ENCODE data around the gene MAP2K6. TPM values are rescaled to one million over a fixed set of nuclear protein-coding genes. Genes with fewer than 3 reads are reported as not detected.

Gene MAP2K6
- polyA plus RNA-seq, 4 donors = 18.2 to 27.2 (median 22.2) TPM

DNA sequence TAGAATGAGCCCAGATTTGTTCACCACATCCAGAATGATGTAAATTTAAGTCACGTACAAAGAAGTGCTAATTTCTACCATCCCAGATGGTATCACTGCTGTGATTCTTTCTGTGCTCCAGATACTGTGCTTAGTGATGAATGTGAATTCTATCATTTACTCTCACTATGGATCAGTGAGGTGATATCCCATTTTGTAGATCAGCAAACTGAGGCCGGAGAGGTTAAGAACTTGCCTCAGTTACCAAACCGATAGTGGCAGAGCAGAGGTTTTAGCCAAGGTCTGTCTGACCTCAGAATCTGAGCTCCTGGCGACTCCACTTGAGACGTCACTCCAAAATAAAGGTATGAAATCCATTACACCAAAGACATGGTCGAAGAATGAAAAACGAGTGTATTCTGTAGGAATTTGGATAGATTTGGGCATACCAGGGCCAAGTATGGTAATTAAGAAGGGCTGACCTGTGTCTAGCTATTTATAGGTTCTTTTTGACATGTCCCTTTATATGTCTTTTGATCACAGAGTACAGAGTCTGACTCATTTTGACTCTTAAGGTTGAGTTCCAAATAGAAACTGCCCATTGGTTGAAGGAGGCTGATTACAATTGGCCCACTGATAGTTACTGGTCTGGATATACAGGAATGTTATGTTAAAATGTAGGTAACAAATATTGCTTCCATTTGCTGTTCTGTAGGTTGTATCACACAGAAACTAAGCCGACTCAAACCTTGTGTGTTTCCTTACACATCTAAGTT is 10.0 kb downstream of the MAP2K6 start:
- no peak for DNase-seq (ENCODE audit: low read depth in 4 of 4, low spot score in 3 of 4)

DNA sequence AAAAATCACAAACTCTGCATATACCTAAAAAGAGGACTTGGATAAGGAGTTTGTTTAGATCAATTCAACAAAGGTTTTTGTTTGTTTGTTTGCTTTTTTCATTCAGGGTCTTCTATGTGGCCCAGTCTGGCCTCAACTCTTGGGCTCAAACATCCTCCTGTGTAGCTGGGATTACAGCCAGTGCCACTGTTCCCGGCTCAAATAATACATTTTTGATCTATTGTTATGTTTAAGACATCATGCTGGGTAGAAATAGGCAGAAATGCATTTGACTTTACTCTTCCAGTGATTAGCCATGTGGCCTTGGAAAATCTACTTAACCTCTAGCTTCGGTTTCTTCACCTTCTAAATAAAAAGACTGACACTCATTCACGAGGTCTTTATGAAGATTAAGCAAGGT is 11.5 kb downstream of the MAP2K6 start:
- DNase-seq (ENCODE audit: low read depth in 4 of 4, low spot score in 3 of 4) = no peak

DNA sequence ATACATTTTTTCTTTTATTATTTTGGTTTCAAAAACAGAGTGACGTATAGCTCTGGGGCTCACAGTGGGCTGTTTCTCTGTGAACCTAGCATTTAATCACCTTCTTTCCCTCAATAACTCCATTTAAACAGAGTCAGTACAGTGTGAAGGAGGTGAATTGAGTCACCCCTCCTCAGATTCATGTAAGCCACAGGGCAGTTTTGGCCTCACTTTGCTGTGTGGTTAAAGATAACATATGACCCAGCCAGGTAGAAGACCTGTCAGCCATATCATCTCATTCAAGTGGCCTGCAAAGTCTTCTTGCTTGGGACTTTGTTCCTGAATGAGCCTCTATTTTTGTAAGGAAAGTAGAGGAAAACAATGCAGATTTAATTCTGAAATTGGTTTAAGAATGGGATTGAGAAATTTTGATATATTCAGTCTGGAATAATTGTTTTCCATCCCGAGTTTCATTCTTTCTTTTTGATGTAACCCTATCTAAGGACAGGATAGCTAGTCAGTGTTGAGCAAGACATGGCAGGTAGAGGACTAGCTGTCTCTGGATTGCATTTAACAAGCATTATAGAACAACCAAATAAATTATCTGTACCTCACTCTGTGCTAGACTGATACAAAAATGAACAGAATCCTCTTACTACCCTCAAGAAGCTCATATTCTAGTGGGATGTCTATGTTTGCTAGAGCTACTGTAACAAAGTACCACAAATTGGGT is 13.1 kb downstream of the MAP2K6 start:
- no peak for DNase-seq (ENCODE audit: low read depth in 4 of 4, low spot score in 3 of 4)

DNA sequence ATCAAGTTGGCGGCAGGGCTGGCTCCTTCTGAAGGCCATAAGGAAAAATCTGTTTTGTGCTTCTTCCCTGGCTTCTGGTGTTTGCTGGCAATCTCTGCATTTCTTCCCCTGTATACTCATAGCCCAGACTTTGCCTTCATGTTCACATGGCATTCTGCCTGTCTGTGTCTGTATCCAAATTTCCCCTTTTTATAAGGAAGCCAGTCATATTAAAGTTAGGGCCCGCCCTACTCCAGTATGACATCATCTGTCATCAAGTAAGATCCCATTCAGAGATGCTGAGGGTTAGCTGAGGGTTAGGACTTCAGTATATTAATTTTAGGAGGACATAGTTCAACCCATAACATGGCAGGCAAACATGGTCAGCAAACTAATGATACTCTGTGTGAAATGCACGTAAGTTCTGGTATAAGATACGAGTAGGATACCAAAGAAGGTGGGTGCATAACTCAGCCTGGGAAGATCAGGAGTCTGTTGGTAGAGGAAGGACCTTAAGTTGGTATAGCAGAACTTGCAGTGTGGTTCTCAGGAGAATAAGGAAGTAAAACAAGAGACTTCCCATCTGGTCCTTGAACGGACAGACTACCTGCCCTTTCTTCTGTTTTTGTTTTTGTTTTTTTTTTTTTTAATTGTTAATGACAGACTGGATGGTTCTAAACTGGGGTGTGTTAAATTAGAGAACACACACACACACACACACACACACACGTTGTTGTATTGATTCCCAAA is 13.9 kb downstream of the MAP2K6 start:
- DNase-seq (ENCODE audit: low read depth in 4 of 4, low spot score in 3 of 4) = no peak

DNA sequence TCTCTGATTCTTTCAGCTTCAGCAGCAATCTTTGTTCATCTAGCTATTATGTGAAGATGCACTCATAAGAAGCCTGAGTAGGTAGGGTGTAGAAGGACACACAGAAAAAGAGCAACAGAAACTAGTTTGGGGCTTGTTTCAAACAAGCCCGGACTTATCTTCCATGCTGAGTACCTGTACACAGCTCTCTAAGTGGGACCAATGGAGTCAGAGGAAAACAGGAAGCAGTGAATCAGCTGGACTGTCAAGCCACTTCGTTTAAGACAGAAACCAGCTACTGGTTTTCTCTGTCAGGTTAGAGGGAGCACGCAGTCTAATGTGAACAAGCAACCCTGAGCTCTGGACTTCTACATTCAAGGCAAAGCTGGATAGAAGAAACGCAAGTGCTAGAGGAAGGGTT is 16.0 kb downstream of the MAP2K6 start:
- no peak for DNase-seq (ENCODE audit: low read depth in 4 of 4, low spot score in 3 of 4)

DNA sequence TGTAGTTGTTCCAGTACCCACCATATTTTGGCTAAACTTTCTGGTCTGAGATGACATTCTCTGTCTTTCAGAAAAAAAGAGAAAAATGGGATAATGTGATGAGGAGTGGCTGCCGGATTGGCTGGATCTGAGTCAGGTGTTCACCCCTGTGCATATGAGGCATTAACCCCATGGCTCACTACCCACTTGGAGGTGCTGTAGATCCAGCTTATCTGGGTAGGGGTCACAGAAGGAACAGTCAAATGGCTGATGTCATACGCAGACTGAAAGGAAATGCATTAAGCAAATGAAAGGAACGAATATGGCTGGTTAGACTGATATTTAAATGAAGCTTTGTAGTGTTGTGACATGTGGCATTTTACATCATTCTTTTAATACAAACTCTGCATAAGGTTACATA is 17.3 kb downstream of the MAP2K6 start:
- no peak for DNase-seq (ENCODE audit: low read depth in 4 of 4, low spot score in 3 of 4)

DNA sequence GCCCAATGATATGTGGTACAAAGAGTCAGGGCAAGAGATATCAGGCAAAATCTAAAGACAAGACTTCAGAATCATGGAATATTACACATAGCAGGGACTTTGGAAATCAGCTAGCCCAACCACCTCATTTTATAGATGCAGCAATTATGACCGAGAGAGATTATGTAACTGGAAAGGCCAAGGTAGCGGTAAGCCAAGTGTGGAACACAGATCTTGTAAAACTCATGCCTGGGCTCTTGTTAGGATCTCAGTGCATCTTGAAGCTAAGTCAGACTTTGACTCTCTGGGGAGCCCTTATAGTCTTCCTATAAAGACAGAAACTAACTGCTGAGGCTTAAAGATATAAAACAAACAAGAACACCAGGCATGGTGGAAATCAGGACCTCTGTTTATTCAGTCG is 18.6 kb downstream of the MAP2K6 start:
- no peak for DNase-seq (ENCODE audit: low read depth in 4 of 4, low spot score in 3 of 4)

DNA sequence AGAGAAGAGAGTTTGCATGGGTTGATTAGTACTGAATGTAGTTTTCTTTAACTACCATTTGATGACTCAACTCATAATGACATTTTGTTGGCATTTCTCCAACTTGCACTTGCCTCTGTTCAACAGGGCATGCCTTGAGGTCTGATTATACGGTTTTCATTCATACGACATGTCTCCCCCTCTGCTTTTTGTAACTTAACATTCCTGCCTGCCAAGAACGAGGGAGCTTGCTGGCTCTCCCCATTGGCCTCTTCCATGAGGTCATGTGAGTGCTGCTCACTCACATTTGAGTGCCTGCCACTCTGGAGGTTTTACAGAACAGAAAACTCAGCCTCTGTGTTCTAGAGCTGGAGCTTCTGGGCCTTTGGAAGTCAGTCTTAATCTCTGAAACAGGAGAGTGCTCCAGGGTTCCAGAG is 19.7 kb downstream of the MAP2K6 start:
- peak in 1 of 4 donors; percentile 43 for DNase-seq (ENCODE audit: low read depth in 4 of 4, low spot score in 3 of 4)

DNA sequence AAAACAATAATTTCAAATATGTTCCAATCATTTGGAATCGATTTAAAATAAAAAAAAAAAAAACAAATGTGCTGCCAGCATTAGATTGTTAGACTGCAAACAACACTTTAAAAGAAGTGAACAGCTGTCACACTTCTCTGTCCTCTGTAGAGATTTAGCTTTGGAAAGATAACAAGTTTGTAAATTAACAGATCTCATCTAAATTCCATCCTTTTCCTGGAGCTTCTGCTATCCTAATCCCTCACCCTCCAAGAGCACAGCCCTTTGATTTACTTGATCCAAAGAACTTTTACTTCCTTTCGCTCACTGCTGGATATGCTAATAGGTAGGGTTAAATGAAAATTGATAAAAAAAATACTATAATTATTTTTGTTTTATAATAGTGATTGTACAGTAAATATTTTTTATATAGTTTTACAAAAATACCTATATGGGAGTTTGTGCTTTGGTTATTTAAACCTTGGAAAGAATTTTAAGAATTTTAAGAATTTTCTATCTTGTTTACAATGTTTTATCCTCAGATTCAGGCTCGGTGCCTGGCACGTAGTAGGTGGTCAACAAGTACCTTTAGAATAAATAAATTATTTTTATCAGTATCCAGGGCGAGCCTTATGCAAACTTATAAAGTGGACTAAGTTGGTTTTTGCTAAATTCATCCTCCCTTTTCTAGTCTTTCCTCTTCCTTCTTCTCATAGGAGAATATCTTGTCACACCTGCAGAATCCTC is 21.6 kb downstream of the MAP2K6 start:
- no peak for DNase-seq (ENCODE audit: low read depth in 4 of 4, low spot score in 3 of 4)

DNA sequence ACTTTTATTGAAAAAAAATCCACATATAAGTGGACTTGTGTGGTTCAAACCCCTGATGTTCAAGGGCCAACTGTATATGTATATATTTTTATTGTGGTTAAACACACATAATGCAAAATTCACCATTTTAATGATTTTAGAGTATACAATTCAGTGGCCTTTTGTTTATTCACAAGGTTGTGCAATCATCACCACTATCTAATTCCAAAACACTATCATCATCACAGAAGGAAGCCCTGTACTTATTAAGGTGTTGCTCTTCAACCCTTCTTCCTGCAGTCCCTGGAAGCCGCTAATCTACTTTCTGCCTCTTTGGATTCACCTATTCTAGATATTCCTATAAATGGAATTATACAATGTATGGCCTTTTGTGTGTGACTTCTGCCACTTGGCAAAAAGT is 23.0 kb downstream of the MAP2K6 start:
- no peak for DNase-seq (ENCODE audit: low read depth in 4 of 4, low spot score in 3 of 4)

DNA sequence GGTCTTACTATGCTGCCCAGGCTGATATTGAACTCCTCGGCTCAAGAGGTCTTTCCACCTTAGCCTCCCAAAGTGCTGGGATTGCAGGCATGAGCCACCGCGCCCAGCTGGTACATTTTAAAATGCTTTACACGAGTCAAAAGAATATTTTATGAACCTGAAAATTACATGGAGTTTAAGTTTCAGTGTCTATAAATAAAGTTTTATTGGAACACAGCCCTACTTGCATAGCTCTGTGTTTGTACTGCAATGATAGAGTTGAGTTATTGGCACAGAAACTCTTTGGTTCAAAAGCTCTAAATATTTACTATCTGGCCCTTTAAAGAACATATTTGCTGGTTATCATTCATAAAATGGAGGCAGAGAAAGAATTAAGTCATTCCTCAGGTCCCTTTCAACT is 24.3 kb downstream of the MAP2K6 start:
- no peak for DNase-seq (ENCODE audit: low read depth in 4 of 4, low spot score in 3 of 4)

DNA sequence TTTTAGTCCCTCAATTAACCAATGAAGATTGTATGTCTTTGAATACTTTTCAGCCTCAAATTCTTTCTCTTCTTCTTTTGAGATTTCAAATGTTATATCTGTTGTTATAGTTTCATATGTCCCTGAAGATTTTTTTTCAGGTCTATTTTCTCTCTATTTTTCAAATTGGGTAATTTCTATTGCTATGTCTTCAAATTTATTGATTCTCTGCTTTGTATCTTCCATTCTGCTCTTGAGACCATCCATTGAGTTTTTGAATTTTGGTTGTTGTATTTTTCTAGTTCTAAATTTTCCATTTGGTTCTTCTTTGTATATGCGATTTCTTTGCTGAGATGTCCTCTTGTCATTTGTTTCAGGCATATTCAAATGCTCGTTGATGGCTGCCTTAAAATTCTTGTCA is 26.7 kb downstream of the MAP2K6 start:
- DNase-seq (ENCODE audit: low read depth in 4 of 4, low spot score in 3 of 4) = no peak

DNA sequence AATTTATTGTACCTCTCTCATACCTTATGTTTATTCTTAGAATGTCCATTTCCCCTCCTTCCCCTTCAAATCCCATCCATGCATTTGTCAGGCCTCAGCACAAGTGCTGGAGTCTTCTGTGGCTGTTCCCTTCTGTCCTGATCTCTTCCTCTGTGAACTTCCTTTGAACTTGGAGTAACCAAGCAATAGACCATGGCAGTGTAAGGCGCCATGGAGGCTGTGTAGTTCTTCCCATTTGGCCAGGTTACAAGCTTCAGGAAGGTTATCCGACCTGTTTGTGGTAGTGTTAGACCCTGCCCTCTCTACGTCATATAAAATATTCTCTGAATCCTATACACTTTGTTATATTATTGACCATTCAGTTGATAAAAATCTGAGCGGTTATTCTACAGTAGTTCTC is 28.6 kb downstream of the MAP2K6 start:
- DNase-seq (ENCODE audit: low read depth in 4 of 4, low spot score in 3 of 4) = no peak

DNA sequence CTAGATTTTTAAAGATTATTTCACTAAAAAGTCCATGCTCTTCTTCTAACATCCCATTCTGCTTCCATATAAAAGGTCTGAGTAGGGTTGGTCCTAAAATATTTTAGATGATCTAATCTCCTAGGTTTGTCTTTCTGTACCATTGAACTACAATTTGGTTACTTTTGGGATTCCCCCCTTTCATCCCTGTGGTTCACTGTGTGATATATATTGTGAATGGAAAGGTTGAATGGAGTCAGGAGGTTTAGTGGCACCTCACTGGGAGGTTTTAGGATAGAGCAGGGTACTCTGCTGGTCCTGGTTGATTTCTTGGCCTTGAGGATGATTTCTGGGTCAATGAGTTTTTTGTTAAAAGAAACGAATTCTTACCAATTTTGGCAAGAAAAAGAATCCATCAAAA is 29.5 kb downstream of the MAP2K6 start:
- no peak for DNase-seq (ENCODE audit: low read depth in 4 of 4, low spot score in 3 of 4)

DNA sequence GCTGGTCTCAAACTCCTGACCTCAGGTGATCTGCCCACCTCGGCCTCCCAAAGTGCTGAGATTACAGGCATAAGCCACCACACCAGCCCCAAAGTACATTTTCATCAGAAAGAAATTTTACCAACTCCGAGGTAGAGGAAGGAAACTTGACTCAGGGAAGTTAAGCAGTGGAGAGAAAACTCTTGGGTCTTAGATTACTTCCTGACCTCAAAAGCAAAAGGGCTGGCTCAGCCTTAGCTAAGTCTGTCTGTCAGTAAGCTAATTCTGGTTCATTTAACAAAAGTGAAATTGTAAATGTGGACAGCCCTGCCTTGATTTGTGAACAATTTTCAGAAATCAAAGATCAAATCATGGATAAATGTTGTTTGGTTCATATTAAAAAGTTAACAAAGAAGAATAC is 30.6 kb downstream of the MAP2K6 start:
- no peak for DNase-seq (ENCODE audit: low read depth in 4 of 4, low spot score in 3 of 4)

DNA sequence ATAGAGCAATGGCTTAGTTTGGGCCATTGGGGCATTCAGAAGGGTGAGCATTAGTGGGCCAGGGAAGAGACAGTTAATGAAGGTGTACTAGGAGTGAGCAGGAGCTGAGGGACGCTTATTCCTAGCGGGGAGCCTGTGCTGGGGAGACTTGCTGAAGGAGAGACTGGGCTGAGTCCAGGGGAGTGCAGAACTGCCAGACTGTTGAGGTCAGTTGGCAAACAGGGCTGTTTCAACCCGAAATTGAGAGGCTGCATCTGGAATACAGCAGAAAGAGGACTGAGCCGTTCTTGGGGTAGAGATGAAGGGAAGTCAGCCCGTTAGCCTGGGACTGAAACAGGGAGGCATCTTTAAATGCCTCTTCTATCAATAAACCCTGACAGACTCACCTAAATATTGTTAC is 33.2 kb downstream of the MAP2K6 start:
- DNase-seq (ENCODE audit: low read depth in 4 of 4, low spot score in 3 of 4) = no peak

DNA sequence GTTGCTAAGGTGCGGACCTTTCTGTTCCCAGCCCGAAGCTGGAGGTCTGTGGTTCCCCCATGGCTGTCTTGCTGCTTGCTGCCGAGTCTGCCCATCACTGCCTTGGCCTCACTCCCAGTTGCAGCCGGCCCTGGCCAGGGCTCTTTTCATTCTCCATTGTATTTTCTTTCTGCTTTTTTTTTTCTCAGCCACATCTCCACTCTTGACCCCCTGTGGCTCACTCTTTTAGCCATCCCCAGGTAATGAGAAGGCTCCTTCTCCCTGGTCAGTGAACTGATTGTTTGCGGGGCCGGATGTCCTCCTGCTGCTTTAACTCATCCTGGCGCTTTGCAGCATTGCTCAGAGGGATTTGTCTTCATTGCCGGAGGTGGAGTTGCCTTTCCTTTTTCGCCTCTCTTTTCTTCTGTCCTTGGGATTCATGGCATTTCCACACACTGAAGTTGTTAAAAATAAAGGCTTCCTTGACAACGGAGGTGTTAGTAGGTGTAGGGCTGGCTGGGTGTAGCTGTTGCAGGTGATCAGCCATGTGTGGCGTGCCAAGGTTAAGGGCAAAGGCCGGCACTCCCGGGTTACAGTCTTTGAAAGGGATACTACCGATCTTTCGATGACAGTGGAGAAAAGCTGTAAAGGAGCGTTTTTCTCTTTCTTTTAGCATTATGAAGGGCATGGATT is 34.1 kb downstream of the MAP2K6 start:
- DNase-seq (ENCODE audit: low read depth in 4 of 4, low spot score in 3 of 4) = peak in 3 of 4 donors; percentile 22 to 30 (median 26)

DNA sequence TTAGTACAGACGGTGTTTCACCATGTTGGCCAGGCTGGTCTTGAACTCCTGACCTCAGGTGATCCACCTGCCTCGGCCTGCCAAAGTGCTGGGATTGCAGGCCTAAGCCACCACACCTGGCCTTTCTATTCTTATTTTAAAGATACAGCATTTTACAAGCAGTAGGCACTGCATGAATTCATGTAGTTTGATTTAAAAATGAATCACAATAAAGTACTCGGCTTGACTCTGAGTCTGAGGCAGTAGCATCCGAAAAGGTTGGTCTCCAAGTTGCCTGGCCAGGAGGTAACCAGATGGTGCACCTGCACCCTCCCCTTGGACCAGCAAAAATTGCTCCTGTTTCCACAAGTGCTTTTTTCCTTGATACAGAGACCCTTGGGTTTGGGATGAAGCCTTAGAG is 35.6 kb downstream of the MAP2K6 start:
- DNase-seq (ENCODE audit: low read depth in 4 of 4, low spot score in 3 of 4) = no peak

DNA sequence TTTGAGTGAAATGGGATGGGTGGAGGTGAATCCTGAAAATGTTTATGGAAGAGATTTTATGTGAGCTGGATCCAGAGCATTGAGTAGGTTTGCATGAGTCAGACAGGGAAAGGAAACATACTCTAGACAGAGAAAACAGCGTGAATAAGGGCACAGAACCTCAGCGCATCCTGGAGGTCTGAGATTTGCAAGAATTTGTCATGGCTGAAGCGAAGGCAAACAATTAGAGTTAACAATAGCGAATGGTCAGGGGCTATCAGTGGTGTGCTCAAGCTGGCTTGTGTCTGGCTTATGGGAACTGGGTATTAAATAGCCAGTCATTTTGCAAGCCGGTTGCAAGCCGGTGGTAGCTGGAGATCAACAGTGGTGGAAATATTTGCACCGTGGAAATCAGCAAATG is 36.4 kb downstream of the MAP2K6 start:
- no peak for DNase-seq (ENCODE audit: low read depth in 4 of 4, low spot score in 3 of 4)

Measured in left renal pelvis (tissue), 4 donors.